Fibroblast of mammary gland (primary cell): ENCODE measurements around the gene MRPL28.

ENCODE experiments used
- DNase-seq: peaks from one replicate; pipeline ENCODE4 v3.0.0-alpha.2; 2010; ENCODE audit warnings: low read depth
- H3K4me3 ChIP-seq: 2 replicates; pipeline ENCODE4 v1.5.1; 2011; ENCODE audit warnings: low read depth, mild to moderate bottlenecking, low read length, moderate library complexity; ENCODE audit not compliant: control insufficient read depth
- TF ChIP-seq, protein P1 (sequence below): conservative IDR thresholded peaks from 2 replicates; pipeline ENCODE4 v1.5.1; 2011; ENCODE audit warnings: low read depth, low read length, inconsistent platforms; ENCODE audit not compliant: control insufficient read depth, insufficient read depth

Gene MRPL28

DNA sequence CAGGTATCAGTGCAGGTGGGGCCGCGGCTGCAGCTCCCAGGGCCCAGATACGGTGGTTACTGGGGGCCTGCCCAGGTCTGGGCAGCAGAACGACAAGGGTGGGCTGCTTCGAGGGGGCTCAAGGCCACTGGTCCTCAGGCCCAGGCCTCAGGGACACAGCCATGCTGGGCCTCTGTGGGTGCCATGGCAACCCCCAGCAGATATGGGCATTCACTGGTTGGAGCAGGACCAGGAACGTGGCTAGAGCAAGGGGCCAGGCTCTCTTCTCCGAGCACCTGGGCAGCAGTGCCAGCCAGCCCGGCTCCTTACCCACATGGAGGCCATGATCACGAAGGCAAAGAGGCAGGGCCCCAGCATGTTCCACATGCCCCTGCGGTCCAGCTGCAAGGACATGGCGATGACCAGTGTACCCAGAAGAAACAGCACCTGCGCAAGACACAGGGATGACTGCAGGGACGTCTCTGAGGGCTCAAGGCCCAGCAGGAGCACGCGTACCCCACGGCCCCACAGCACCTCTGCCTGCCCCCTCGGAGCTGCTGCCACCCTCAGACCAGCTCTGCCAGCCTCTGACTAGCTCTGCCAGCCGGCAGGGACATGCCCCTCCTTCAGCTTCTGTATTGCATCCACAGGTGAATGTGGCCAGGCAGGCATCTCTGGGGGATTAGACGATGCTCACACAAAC is 2.1 kb upstream of the MRPL28 start:
- H3K4me3 ChIP-seq = no peak overlapping the region
- TF ChIP-seq, protein P1, sequence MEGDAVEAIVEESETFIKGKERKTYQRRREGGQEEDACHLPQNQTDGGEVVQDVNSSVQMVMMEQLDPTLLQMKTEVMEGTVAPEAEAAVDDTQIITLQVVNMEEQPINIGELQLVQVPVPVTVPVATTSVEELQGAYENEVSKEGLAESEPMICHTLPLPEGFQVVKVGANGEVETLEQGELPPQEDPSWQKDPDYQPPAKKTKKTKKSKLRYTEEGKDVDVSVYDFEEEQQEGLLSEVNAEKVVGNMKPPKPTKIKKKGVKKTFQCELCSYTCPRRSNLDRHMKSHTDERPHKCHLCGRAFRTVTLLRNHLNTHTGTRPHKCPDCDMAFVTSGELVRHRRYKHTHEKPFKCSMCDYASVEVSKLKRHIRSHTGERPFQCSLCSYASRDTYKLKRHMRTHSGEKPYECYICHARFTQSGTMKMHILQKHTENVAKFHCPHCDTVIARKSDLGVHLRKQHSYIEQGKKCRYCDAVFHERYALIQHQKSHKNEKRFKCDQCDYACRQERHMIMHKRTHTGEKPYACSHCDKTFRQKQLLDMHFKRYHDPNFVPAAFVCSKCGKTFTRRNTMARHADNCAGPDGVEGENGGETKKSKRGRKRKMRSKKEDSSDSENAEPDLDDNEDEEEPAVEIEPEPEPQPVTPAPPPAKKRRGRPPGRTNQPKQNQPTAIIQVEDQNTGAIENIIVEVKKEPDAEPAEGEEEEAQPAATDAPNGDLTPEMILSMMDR = no peak
- DNase-seq = no peak

DNA sequence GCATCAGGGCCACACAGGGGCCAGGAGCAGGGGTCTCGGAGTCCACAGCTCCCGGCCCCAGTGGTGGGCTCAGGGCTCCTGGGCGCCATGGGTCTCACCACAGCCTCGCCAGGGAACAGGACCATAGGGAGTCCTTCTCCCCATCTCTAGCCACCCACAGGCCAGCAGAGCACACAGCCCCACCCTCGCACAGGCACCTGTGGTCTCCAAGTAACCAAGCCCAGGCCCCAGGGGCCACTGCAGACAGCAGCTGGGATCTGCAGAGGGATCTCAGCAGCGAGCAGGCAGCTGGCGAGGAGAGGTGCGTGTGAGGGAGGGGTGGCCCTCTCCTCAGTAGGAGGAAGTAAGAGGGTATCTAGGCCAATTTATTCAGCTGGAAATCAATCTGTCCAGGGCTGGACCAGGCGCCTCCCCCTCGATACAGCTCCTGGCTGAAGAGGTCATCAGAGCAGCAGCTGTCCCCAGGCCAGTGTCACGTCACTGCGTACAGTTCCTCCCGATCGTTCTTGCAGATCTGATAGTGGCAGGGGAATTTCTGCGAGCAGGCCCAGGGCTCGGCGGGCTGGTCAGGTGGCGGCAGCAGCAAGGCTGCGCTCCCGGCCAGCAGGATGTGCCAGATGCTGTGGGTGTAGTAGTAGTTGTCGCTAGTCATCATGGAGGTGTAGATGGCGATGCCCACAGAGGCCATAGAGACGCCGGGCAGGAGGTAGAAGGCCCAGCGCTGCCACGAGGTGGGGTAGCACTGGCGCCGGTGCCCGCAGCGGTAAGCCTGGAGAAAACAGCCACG is 1.4 kb upstream of the MRPL28 start:
- H3K4me3 ChIP-seq = no peak overlapping the region
- TF ChIP-seq, protein P1 = no peak
- DNase-seq = no peak

DNA sequence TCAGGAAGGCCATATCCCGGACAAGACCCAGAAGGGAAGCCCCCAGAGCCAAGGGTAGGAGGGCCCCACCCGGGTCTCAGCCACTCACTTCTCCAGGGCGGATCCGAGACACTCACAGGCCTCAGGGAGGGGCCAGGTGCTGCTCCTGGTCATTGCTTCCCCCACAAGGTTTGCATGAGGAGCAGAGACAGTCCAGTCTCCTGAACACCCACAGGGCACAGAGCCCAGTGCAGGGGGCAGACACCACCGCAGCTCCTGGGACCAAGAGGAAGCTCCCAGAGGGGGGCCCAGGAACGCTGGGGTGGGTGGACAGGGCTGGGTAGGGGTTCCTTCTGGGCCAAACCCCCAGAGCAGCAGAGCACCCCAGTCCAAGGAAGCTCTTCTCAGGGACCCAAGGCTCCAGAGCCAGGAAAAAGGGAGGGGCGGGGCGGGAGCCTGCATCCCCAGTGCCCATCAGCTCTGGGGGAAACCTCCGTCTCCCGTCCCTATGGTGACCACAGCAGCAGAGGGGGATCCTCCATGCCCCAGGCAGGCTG is 709 bp upstream of the MRPL28 start:
- DNase-seq = no peak
- H3K4me3 ChIP-seq = no peak overlapping the region
- TF ChIP-seq, protein P1 = no peak

DNA sequence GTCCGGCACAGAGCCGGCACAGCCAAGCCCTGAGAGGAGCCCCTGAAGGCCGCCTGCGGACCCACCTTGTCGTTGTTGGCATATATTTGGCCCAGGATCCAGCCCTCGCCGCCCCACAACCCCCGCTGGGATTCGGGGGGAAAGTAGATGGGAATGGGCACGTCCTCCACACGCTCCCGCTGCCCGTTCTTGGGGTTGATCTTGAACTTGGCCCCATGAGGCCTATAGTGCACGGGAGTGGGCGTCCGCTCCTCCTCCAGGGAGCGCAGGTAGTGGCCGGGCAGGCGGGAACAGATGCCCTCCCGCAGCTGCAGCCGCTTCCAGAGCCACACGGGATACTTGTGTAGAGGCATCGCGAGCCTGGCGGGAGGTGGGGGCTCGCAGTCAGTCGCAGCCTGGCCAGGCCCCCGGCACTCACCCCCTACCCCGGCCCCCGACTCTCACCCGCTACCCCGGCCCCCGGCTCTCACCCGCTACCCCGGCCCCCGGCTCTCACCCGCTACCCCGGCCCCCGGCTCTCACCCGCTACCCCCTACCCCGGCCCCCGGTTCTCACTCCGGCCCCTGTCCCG is 387 bp downstream of the MRPL28 start:
- DNase-seq = no peak

DNA sequence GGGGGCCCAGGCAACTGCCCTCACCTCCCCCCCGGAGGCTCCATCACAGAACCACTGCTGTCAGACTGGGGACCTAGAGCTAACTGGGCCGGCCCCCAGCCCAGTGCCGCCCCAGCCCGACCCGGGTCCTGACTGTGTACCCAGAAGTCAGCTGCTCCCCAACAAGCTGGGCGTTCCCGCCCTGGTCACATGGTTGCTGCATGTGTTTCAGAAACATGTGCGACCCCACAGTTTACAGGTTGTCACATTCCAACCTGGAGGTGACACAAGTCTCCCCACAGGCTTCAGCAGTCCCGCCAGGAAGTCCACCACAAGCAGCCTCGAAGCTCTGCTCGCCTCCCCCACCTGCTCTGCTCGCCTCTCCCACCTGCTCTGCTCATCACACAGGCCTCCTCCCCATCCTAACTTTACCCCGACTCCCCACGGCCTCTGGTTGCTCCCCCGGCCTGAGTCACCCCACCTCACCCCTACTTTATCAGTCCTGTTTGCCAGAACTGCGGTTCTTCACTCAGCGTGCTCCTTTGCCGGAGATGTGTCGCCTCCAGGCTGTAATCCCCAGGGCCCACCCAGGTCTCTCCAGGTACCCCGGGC is 968 bp downstream of the MRPL28 start:
- no peak for DNase-seq
- TF ChIP-seq, protein P1 = no peak
- peak overlapping the region; percentile 39 for H3K4me3 ChIP-seq

More for the DNA sequence above, 387 bp downstream of the MRPL28 start:
- TF ChIP-seq, protein P1 = no peak
- peak overlapping the region; percentile 39 for H3K4me3 ChIP-seq

DNA sequence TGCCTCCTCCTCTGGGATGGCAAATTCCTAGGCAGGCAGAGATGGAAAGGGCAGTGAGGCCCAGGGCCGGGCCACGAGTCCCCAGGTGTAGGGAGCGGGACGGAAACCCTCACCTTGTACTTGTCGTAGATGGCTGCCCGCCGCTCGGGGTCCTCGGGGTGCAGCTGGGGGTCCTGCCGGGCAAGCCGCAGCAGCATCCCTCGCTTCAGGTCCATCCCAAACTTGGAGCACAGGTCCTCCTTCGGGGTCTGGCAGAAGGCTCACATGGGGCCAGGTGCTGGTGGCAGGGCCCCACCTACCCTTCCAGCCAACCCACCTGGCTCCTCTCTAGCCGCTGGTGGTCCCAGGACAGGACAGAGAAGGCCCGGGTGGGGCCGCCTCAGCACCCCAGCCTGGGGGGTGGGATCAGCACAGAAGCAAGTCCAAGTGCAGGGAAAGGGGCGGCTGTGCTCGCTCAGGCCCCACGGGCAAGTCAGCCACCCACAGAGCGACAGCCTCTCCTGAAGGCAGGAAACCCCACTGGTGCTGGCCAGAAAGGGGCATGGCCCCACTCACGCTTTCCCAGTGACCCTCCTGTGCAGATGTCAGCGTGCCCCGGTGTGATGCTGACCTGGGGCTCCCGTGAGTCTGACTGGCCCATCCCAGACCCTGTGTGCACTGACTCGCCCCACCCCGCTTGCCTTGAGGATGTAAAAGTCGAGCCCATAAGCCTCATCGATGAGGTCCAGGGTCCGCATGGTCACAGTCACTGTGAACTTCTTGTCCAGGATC is 1.8 kb downstream of the MRPL28 start:
- DNase-seq = no peak
- TF ChIP-seq, protein P1 = no peak
- H3K4me3 ChIP-seq = no peak overlapping the region
